HG03342 (cell line): ENCODE data around the gene PALB2.
"Not testable (repeated sequence)": the region's sequence is repeated elsewhere in the genome, so short reads cannot be mapped to it uniquely, and the experiment has no call there.

ENCODE experiments used
- ATAC-seq: cut with Tn5 transposase; IDR thresholded peaks from one replicate; pipeline ENCODE4 v1.9.1; 2021; ENCODE audit warnings: mild to moderate bottlenecking, moderate library complexity; ENCODE audit not compliant: unreplicated experiment

The PALB2 gene

DNA sequence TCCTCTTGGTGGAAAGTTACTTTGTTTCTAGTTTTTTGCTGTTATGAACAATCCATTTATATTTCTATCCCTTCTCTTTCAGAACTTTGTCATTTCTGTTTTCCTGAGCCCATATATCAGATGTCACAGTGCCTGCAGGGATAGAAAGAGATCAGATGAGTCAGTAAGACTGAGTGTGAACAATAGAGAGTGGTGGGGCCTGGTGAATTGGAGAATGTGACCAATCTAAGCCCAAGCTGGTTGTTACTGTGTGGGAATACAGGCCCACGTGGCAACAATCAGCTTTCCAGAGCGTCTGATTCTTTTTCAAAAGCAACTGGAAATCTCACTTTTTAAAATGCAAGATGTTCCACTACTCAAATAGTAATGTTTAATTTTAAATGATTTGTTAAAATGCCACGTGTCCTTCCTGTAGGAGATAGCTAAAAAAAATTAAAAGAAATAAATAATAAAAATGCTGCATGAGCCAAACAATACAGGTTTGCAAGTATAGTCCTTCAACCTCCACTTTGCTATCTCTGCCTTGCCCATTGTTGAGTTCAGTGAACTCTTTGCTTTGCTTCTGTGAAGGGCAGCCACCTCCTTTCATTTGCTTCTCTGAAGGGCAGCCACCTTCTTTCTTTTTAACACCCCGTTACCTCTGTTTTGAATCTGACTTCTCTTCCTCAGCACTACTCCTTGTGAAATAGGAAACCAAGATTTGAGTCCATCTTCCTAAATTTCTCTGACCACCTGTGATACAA lies 9.7 kb upstream of the PALB2 start:
- ATAC-seq: no peak

DNA sequence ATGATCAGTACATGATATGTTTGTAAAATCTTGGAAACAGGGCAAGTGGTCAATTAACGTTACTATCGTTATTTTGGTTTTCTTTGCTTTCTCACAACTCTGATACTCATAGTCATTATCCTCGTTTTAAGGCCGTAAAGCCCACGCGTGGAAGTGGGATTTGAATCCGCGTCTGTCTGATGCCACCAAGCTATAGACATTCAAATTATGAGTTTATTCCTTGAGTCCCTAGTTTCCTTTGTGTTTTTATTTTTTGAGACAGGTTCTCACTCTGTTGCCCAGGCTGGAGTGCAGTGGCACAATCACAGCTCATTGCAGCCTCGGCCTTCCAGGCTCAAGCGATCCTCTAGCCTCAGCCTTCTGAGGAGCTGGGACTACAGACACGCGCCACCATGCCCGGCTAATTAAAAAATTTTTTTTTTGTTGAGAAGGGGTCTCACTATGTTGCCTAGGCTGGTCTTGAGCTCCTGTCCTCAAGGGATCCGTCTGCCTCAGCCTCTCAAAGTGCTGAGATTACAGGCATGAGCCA lies 1.2 kb upstream of the PALB2 start:
- no peak for ATAC-seq

DNA sequence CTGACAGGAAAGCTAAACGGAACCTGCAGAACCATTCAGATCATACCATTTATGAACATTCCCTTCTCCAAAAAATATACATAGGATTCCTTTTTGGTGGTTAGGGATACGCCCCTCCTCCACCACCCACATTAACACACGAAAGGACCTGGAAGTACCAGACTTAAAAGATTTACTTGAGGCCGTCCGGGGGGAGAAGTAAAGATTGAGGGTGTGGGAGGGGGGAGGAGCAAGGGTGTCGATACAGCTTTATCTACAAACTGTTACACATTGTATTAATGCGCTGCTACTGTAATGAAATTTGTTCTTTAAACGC lies 537 bp downstream of the PALB2 start:
- no peak for ATAC-seq

DNA sequence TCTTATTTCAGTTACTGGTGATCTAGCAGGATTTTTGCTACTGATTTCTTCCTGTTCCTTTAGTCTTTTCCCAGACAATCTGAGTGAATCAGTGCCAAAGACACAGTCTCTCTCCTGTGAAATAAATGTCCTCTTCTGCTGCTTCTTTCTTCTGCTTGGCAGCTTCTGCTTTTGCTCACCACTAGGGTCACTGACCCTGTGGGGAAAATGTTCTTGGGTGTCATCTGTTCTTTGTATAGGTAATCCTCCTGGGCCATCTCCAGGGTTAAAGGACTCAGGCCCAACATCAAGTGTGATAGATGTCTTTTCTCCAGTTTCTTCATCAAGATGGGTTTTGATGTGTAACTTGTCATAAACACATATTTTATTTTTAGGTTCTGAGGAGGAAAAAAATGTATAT lies 5.2 kb downstream of the PALB2 start:
- ATAC-seq: no peak

DNA sequence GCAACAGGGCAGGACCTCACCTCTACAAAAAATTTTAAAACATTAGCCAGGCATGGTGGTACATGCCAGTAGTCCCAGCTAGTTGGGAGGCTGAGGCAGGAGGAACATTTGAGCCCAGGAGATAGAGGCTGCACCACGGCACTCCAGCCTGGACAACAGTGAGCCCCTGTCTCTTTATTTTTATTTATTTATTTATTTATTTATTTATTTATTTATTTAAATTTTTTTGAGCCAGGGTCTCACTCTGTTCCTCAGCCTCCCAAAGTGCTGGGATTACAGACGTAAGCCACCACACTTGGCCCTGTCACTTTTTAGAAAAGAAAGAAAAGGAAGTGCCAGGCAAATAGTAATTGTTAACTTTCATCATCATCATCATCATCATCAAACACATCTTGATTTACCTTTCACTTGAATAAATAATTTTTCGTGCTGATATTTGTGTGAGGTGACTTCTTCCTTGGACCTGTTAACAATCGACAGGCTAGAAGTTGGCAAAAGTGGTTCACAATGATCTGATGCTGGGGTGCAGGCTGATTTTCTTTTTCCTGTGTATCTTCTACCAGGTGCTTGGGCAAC lies 6.6 kb downstream of the PALB2 start:
- no peak for ATAC-seq

DNA sequence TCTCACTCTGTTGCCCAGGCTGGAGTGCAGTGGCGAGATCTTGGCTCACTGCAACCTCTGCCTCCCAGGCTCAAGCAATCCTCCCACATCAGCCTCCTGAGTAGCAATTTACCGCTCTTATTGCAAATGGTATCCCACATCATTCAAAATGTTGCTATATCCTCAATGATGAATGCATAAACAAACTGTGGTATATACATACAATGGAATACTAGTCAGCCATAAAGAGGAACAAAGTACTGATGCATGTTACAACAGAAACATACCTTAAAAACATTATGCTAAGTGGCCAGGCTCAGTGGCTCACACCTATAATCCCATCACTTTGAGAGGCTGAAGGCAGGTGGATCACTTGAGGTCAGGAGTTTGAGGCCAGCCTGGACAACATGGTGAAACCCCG lies 9.2 kb downstream of the PALB2 start:
- not testable (repeated sequence) for ATAC-seq

DNA sequence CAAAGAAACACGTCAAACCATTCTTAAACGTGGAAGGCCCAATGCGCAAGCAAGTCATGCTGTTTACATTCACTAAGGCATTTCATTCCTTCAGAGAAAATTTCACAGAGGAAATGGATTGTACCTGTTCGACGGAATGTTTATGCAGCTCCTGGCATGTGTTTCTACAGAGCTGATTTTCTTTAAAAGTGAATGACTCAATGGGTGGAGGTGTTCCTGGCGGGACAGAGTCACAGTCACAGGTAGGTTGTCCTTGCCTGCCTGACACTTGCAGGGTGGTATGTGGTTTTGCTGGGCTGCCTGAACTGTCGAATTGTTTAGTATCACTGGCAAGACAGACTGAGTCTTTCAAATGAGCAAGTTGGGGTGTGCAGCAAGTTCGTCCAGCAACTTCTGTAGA lies 11.6 kb downstream of the PALB2 start:
- no peak for ATAC-seq

DNA sequence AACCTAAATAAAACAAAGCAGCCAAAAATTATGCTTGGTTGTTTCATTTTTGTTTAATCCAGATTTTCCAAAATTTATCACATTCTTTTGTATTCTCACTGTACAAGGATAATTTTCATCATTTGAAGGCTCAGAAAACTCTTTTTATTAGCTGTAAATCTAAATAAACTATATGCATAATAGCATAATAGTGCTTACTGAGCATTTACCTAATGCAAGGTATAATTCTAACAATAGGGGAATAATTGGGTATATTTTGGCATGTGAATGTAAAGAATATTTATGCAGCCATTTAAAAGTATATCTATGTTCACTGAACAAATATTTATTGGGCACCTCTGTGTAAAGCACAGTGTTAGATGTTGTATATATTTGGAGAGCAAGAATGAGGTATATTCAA lies 17.0 kb downstream of the PALB2 start:
- ATAC-seq: no peak

DNA sequence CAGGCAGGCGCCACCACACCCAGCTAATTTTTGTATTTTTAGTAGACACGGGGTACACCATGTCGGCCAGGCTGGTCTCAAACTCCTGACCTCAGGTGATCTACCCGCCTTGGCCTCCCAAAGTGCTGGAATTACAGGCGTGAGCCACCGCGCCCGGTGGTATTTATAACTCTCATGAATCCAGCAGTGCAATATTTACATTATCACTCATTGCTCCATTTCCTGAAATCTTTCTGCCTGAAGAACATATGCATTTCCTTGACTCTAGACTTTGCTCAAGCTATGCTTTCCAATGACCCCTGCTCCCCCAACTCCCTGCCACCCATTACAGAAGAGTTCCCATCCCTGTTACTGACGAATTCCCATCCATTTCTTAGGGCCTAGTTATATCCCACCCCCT lies 25.3 kb downstream of the PALB2 start:
- ATAC-seq: no peak

DNA sequence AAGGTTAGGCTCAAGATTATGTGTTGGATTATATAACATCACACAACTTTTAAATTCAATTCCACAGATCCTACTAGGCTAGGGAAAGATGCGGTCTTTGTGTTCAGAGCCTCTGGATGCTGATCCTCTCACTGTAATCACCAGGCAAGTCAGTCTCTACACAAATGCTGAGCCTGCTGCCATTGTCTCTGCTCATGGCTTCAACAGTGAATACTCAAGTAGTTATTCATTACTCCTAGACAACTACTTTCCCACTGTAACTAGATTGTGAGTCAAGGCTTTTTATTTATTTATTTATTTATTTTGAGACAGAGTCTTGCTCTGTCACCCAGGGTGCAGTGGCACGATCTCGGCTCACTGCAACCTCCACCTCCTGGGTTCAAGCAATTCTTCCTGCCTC lies 29.2 kb downstream of the PALB2 start:
- no peak for ATAC-seq

DNA sequence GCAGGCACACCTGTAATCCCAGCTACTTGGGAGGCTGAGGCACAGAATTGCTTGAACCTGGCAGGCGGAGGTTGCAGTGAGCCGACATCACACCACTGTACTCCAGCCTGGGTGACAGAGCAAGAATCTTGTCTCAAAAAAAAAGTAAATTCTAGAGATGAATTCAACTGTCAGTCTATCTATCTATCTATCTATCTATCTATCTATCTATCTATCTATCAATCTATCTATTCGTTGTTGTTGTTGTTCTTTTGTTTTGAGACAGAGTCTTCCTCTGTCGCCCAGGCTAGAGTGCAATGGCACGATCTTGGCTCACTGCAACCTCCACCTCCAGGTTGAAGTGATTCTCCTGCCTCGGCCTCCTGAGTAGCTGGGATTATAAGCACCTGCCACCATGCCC lies 30.2 kb downstream of the PALB2 start:
- ATAC-seq: not testable (repeated sequence)

DNA sequence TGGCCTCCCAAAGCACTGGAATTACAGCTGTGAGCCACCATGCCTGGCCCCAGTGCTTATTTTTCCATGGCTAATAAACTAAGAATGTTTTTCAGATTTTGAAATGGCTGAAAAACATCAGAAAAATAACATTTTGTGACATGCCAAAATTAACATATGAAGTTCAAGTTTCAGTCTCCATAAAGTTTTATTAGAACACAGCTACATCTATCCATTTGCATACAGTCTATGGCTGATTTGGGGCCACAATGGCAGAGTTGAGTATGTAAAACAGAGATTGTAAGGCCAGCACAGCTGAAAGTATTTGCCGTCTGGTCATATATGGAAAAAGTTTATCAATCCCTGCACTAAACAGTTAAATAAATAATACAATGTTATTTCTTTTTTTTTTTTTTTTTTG lies 31.2 kb downstream of the PALB2 start:
- ATAC-seq: no peak

DNA sequence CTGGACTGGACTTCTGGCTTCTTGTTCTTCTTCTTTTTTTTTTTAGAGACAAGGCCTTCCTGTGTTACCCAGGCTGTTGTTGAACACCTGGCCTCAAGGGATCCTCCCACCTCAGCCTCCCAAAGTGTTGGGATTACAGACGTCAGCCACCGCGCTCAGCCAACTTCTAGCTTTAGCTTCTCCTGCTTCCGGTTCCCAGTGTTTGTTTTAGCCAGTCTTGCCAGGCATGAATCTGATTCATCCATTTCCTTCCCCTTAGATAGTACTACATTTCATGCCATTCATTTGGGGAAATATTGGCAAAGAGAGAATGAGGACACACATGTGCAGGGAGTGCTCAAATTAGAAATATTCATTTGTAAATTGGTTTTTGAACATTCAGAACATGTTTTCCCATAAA lies 32.9 kb downstream of the PALB2 start:
- no peak for ATAC-seq

DNA sequence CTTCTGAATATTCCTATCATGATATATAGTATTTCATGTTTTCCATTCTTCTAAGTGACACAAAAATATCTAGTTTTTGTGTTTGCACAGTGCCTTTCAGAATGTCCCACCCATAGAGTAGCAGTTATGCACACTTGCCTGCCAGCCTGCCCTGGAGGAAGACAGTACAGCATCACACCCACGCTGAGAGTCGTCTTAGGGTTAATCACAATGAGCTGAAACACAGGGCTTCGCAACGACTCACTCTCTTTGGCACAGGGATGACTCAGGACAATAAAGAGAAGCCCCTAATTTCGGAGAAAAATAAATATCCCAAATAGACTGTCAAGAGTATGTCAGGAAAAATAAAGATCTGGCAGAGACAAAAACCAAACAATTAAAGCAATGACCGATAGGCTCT lies 33.4 kb downstream of the PALB2 start:
- ATAC-seq: no peak

DNA sequence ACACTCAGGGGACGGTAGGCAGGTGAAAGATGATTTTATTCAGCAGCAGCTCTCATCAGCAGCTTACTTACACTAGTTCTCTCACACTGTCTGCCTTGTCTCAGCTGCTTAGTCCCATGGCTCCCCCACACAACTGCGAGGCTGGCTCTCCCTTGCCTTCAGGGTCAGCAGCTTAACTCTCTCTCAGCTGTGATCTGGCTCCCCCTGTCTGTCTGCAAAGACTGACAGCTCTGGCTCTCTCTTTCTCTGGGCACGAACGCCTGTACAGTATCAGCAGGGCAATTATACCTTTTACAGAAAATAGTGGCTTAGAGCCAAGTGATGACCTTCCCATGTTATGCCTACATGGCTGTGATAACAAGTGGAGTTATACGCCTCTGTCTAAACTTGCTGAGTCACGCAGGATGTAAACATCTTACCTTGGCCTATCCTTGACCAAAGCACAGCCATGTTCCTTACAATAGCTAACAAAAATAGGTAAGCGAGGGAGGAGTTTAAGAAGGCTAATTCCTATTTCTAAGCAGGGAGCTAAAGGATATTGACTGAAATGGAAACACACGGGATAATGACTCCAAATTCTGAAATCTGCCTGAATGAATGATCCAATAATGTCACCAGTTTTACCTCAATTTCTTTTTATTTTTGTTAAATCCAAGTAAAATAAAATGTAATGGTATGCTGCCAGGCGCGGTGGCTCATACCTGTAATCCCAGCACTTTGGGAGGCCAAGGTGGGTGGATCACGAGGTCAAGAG lies 43.9 kb downstream of the PALB2 start:
- ATAC-seq: no peak

DNA sequence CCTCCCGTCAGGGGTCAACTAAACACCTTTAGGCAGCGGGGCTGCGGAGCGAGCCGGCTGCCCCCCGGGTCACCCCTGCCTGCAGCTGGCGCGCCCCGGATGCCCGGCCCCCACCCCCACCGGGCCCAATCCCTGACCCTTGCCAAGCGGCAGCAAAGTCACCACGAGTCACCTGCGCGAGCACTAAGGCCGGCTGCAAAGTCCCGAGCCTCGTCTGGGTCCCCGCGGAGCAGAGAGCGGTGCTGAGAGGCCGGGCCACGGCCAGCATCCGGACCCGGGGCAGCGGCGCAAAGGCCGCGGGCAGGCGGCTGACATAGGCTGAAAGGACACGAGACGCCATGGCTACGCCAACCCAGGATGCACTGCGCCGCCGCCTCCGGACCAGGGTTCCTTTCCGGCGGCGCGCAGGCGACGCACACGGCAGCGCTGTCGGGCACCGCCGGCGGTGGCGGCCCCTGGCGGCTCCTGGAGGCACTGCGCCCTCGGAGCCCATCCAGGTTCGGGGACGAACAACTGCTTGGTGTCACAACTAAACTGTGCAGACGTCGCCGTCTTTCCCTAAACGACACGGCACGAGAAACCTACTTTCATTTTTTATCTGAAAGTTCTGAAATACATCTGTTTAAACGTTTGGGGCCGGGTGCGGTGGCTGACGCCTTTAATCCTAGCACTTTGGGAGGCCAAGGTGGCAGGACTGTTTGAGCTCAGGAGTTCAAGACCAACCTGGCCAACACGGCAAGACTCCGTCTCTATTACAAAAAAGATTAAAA lies 45.0 kb downstream of the PALB2 start, which contains the start of gene NDUFAB1:
TSS of gene NDUFAB1 (minus strand) at position 366 of the 770 bp plus-strand sequence. CDS start at position 340, 26 bp downstream.
- ATAC-seq: peak; percentile 86

DNA sequence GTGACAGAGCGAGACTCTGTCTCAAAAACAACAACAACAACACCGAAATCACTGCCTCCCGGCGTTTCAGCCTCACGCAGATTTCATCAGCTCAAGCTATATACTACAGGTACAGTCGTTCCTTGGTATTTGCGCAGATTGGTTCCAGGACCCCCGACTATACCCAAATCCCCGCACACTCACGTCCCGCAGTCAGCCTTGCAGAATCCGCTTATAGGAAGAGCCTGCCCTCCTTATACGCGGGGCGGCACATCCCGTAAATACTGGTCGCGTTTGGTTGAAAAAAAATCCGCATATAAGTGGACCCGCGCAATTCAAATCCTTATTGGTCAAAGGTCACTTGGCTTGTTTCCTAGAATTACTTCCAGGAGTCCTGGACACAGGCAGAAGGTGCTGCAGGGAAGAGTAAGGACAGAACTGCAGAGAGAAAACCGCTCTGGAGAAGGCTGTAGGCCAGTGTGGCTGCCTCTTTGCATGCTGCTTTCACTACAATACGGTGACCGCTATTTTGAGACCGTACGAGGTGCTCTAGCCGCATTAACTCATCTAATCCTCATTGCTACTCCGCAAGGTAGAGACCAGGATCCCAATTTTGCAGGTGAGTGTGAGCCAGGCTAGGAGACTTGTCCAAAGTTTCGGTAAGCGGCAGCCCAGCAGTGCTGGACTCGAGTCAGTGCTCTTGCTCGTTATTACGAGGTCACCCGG lies 45.7 kb downstream of the PALB2 start:
- ATAC-seq: no peak

DNA sequence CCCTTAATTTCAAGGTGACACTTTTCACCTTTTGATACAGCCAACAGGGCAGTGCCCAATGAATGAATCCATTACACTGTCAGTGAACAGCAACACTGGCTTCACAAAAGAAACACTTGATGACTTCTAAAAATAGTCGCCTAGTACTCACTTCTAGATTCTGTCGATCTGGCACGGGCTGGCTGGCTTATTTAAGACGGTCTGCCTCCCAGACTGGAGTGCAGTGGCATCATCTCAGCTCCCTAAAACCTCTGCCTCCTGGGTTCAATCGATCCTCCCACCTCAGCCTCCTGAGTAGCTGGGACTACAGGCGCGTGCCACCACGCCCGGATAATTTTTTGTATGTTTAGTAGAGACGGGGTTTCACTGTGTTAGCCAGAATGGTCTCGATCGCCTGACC lies 46.9 kb downstream of the PALB2 start:
- no peak for ATAC-seq

DNA sequence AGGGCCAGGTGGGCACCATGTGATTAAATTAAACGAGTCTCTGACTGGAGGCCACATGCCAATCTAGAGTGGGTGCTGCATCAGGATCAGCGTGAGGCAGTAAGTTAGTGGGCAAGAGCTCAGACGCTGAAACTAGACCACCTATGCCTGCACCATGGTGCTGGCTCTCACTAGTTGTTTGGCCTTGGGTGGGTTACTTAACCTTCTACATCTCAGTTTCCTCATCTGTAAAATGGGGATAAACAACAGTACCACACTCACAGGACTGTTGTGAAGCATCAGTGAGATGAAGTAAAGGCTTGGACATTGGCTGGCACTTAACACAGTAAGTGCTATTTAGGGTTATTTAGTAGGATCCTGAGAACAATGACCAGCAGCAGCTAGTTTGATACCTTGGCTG lies 50.9 kb downstream of the PALB2 start:
- ATAC-seq: no peak

DNA sequence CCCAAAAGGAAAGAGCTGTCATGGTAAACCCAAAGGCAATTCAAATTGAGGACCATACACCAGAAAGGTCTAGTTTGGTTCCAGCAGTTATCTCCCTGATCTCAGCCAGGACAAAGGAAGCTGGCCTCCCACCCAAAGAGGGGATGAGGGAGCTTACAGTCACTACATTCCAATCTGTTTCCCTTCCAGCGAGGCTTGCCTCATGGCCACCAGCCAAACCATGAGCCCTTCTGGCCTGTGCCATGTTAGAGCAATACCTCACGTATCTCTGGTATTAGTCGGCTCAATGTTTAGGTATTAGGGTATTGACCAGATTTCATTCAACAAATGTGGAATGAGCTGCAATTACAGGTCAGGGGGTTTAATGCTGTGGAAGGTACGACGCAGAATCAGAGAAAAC lies 53.4 kb downstream of the PALB2 start:
- no peak for ATAC-seq
